H1 (cell line): ENCODE results near the gene CST7. TPM values are rescaled to one million over a fixed set of nuclear protein-coding genes. Genes with fewer than 3 reads are reported as not detected.

ENCODE experiments used
- CTCF ChIA-PET: fragments of 300-600 bp; sonication (Branson Sonifier 250); formaldehyde crosslinking; loops from one replicate; lab custom pipeline; 2021; ENCODE audit not compliant: partially characterized antibody; lab: Charles Lee
- POLR2A ChIA-PET: fragments of 300-600 bp; sonication (Branson Sonifier 250); formaldehyde crosslinking; loops from one replicate; lab custom pipeline; 2021; ENCODE audit warnings: inconsistent platforms; ENCODE audit not compliant: partially characterized antibody; lab: Charles Lee
- DNase-seq, 2 experiments: peaks; one replicate each; pipeline versions ENCODE4 v3.0.0 to v3.0.0-alpha.2; 2010 to 2022; ENCODE audit warnings: low spot score in 2 of 2, low read depth in 1 of 2, mixed read lengths in 1 of 2
- FAIRE-seq: peaks from 2 replicates; lab custom pipeline; 2011; peaks lifted over from hg19 to GRCh38; lab: Jason Lieb, UNC
- H2AFZ ChIP-seq: 2 replicates; pipeline ENCODE4 v1.8.1; 2012; ENCODE audit warnings: low read length, inconsistent platforms
- H2AK5ac ChIP-seq: 2 replicates; pipeline ENCODE4 v1.6.1; 2013; ENCODE audit warnings: low read depth, low read length
- H2BK120ac ChIP-seq: replicated peaks from 2 replicates; pipeline ENCODE3; 2013; ENCODE audit warnings: low read depth, low read length, inconsistent platforms
- H2BK12ac ChIP-seq: 2 replicates; pipeline ENCODE4 v1.6.1; 2013; ENCODE audit warnings: low read depth, low read length
- H2BK15ac ChIP-seq: 2 replicates; pipeline ENCODE4 v1.6.1; 2013; ENCODE audit warnings: low read length
- H2BK20ac ChIP-seq: 2 replicates; pipeline ENCODE4 v1.6.1; 2013; ENCODE audit warnings: low read length
- H2BK5ac ChIP-seq: 2 replicates; pipeline ENCODE4 v1.6.1; 2013; ENCODE audit warnings: low read depth, low read length
- H3K14ac ChIP-seq: 2 replicates; pipeline ENCODE4 v1.6.1; 2013; ENCODE audit warnings: inconsistent platforms; ENCODE audit not compliant: insufficient read length
- H3K18ac ChIP-seq: 2 replicates; pipeline ENCODE4 v1.6.1; 2013; ENCODE audit warnings: low read length; ENCODE audit errors: extremely low read depth
- H3K23ac ChIP-seq: 2 replicates; pipeline ENCODE4 v1.6.1; 2013; ENCODE audit warnings: inconsistent platforms; ENCODE audit not compliant: insufficient read length
- H3K23me2 ChIP-seq: 2 replicates; pipeline ENCODE4 v1.6.1; 2013; ENCODE audit warnings: low read depth, low read length
- H3K27ac ChIP-seq: 2 replicates; pipeline ENCODE4 v1.6.1; 2011; ENCODE audit warnings: low read depth, low read length, inconsistent platforms
- H3K27me3 ChIP-seq, 4 experiments: replicated peaks in 1 of 4; 1 replicate in 1 of 4; 2 replicates in 3 of 4; pipeline versions ENCODE4 v1.6.1 to v1.8.1; 2011 to 2013; ENCODE audit warnings: low read length in 3 of 4, mild to moderate bottlenecking in 3 of 4, inconsistent platforms in 2 of 4, mixed read lengths in 2 of 4, moderate library complexity in 1 of 4; ENCODE audit not compliant: control insufficient read depth in 3 of 4, insufficient read depth in 3 of 4; ENCODE audit errors: extremely low read depth in 1 of 4
- H3K36me3 ChIP-seq, 4 experiments: 2 replicates each; pipeline versions ENCODE4 v1.6.1 to v1.8.1; 2011 to 2013; ENCODE audit warnings: mild to moderate bottlenecking in 4 of 4, low read length in 3 of 4, moderate library complexity in 2 of 4, control low read depth in 1 of 4, inconsistent platforms in 1 of 4; ENCODE audit not compliant: insufficient read depth in 4 of 4, control insufficient read depth in 2 of 4
- H3K4ac ChIP-seq: replicated peaks from 2 replicates; pipeline ENCODE3; 2013; ENCODE audit warnings: low read length, low read depth, mixed read lengths, inconsistent platforms; ENCODE audit not compliant: insufficient read length
- H3K4me1 ChIP-seq, 4 experiments: replicated peaks in 1 of 4; 1 replicate in 1 of 4; 2 replicates in 3 of 4; pipeline versions ENCODE4 v1.6.1 to v1.8.1; 2011 to 2013; ENCODE audit warnings: low read length in 3 of 4, inconsistent platforms in 2 of 4, mixed read lengths in 1 of 4; ENCODE audit not compliant: insufficient read depth in 4 of 4, control insufficient read depth in 3 of 4
- H3K4me2 ChIP-seq, 2 experiments: 2 replicates each; pipeline versions ENCODE4 v1.6.1 to v1.8.1; 2011 to 2013; ENCODE audit warnings: low read depth in 2 of 2, low read length in 2 of 2, control low read depth in 1 of 2, inconsistent platforms in 1 of 2, mild to moderate bottlenecking in 1 of 2; ENCODE audit not compliant: insufficient read depth in 1 of 2
- H3K4me3 ChIP-seq, 4 experiments: fragments of 200-600, 300-600 bp in 1 of 4; sonication (generic), shearing (Covaris generic), sonication (Bioruptor Twin) in 1 of 4; 2 replicates each; pipeline versions ENCODE4 v1.5.1 to v1.8.1; 2011 to 2016; ENCODE audit warnings: low read length in 4 of 4, low read depth in 3 of 4, control low read depth in 2 of 4, inconsistent platforms in 2 of 4, mild to moderate bottlenecking in 2 of 4, mixed read lengths in 1 of 4, moderate library complexity in 1 of 4; ENCODE audit not compliant: insufficient read depth in 2 of 4; ENCODE audit errors: extremely low read depth in 1 of 4
- H3K56ac ChIP-seq: replicated peaks from 2 replicates; pipeline ENCODE3; 2013; ENCODE audit warnings: low read depth, mild to moderate bottlenecking, mixed read lengths, low read length, inconsistent platforms; ENCODE audit not compliant: insufficient read length
- H3K79me1 ChIP-seq: 2 replicates; pipeline ENCODE4 v1.6.1; 2013; ENCODE audit warnings: low read depth, low read length, control low read depth
- H3K79me2 ChIP-seq, 2 experiments: 2 replicates each; pipeline versions ENCODE4 v1.6.1 to v1.8.1; 2012 to 2013; ENCODE audit warnings: low read length in 2 of 2, mild to moderate bottlenecking in 2 of 2, inconsistent platforms in 1 of 2; ENCODE audit not compliant: insufficient read depth in 2 of 2, control insufficient read depth in 1 of 2
- H3K9ac ChIP-seq, 4 experiments: replicated peaks in 1 of 4; 1 replicate in 1 of 4; 2 replicates in 3 of 4; pipeline versions ENCODE4 v1.6.1 to v1.8.1; 2011 to 2013; ENCODE audit warnings: low read depth in 3 of 4, low read length in 3 of 4, control low read depth in 2 of 4, mild to moderate bottlenecking in 2 of 4, moderate library complexity in 2 of 4, inconsistent platforms in 1 of 4; ENCODE audit errors: extremely low read depth in 1 of 4
- H3K9me3 ChIP-seq, 2 experiments: 2 replicates each; pipeline versions ENCODE4 v1.6.1 to v1.8.1; 2012 to 2013; ENCODE audit warnings: mild to moderate bottlenecking in 2 of 2, moderate library complexity in 2 of 2, control low read depth in 1 of 2, inconsistent platforms in 1 of 2, low read depth in 1 of 2, low read length in 1 of 2, mixed read lengths in 1 of 2; ENCODE audit not compliant: insufficient read depth in 2 of 2
- H4K20me1 ChIP-seq, 2 experiments: replicated peaks in 1 of 2; 2 replicates each; pipeline versions ENCODE3 to v1.8.1; 2011 to 2013; ENCODE audit warnings: inconsistent platforms in 2 of 2, low read length in 2 of 2, mild to moderate bottlenecking in 1 of 2; ENCODE audit not compliant: insufficient read depth in 2 of 2, control insufficient read depth in 1 of 2
- H4K5ac ChIP-seq: 2 replicates; pipeline ENCODE4 v1.6.1; 2013; ENCODE audit warnings: low read length, low read depth, mixed read lengths, inconsistent platforms; ENCODE audit not compliant: insufficient read length
- H4K8ac ChIP-seq: 2 replicates; pipeline ENCODE4 v1.8.0; 2013; ENCODE audit warnings: mild to moderate bottlenecking, moderate library complexity, low read length, inconsistent platforms; ENCODE audit not compliant: insufficient read depth; ENCODE audit errors: extremely low read depth
- H4K91ac ChIP-seq: replicated peaks from 2 replicates; pipeline ENCODE3; 2013; ENCODE audit warnings: low read length, mixed read lengths, inconsistent platforms; ENCODE audit not compliant: insufficient read length
- CREB1 ChIP-seq: IDR thresholded peaks from 2 replicates; pipeline ENCODE4 v1.6.1; 2012; ENCODE audit warnings: inconsistent platforms
- CTCF ChIP-seq, 3 experiments: IDR thresholded peaks; 1 replicate in 2 of 3; 2 replicates in 1 of 3; pipeline versions ENCODE4 v1.5.1 to v1.6.1; 2011; ENCODE audit warnings: low read length in 3 of 3, mild to moderate bottlenecking in 3 of 3, inconsistent platforms in 2 of 3, low read depth in 1 of 3, moderate library complexity in 1 of 3; ENCODE audit not compliant: insufficient read depth in 1 of 3; ENCODE audit errors: control extremely low read depth in 1 of 3
- EP300 ChIP-seq, 2 experiments: IDR thresholded peaks; 1 replicate in 1 of 2; 2 replicates in 1 of 2; pipeline ENCODE4 v1.6.1; 2011 to 2012; ENCODE audit warnings: low read depth in 2 of 2, low read length in 2 of 2, mild to moderate bottlenecking in 2 of 2, borderline replicate concordance in 1 of 2, inconsistent platforms in 1 of 2, moderate library complexity in 1 of 2
- HDAC6 ChIP-seq: IDR thresholded peaks from one replicate; pipeline ENCODE4 v1.7.1; 2012; ENCODE audit warnings: low read depth, mild to moderate bottlenecking, inconsistent platforms, low read length, moderate library complexity
- JUN ChIP-seq: IDR thresholded peaks from 2 replicates; pipeline ENCODE4 v1.6.1; 2011; ENCODE audit warnings: low read depth, mild to moderate bottlenecking, improper control_type of control experiment, low read length
- JUND ChIP-seq: IDR thresholded peaks from 2 replicates; pipeline ENCODE4 v1.6.1; 2011; ENCODE audit warnings: mild to moderate bottlenecking, improper control_type of control experiment, low read length
- KDM1A ChIP-seq: fragments of 200-600, 300-600 bp; sonication (generic); IDR thresholded peaks from 2 replicates; pipeline ENCODE4 v1.7.1; 2016; ENCODE audit warnings: mild to moderate bottlenecking, low read length, borderline replicate concordance
- MAFK ChIP-seq: IDR thresholded peaks from 2 replicates; pipeline ENCODE4 v1.6.1; 2012; ENCODE audit warnings: low read depth, mild to moderate bottlenecking, improper control_type of control experiment, low read length
- POU5F1 ChIP-seq: IDR thresholded peaks from 2 replicates; pipeline ENCODE4 v1.6.1; 2011; ENCODE audit warnings: low read depth, mild to moderate bottlenecking, low read length, moderate library complexity
- RFX5 ChIP-seq: IDR thresholded peaks from 2 replicates; pipeline ENCODE4 v1.6.1; 2011; ENCODE audit warnings: low read depth, low read length, improper control_type of control experiment, borderline replicate concordance
- TCF12 ChIP-seq: IDR thresholded peaks from 2 replicates; pipeline ENCODE4 v1.6.1; 2011; ENCODE audit warnings: low read depth, mild to moderate bottlenecking, low read length
- TEAD4 ChIP-seq: IDR thresholded peaks from 2 replicates; pipeline ENCODE4 v1.6.1; 2012; ENCODE audit warnings: low read depth, low read length, inconsistent platforms, mixed read lengths
- WGBS, 2 experiments: shearing (Covaris generic) in 1 of 2; methylation state at CpG; one replicate each; pipeline versions ENCODE4 v1.1.6 to v1.1.7; 2013 to 2015; ENCODE audit warnings: low lambda C conversion rate in 2 of 2, mixed read lengths in 2 of 2, inconsistent platforms in 1 of 2, low coverage in 1 of 2, missing lambda C conversion rate in 1 of 2; ENCODE audit not compliant: insufficient replicate concordance in 2 of 2, insufficient coverage in 1 of 2, insufficient read length in 1 of 2; ENCODE audit errors: extremely low coverage in 1 of 2, missing lambda C conversion rate in 1 of 2; 5-methylcytosine and 5-hydroxymethylcytosine counted together
- polyA plus RNA-seq, 7 experiments: library from polyadenylated mRNA; depleted of rRNA in 3 of 7; stranded (reverse) in 5 of 7; unstranded in 2 of 7; fragments of >200 nt in 5 of 7; fragments of 200-250 nt in 2 of 7; gene quantifications; 1 replicate in 5 of 7; 2 replicates in 1 of 7; 4 replicates in 1 of 7; pipeline versions ENCODE4 v1.2.1 to v1.2.3, GENCODE V29; 2011 to 2013; ENCODE audit warnings: missing spikeins in 2 of 7, mixed read lengths in 2 of 7
- total RNA-seq: library from RNA; stranded (reverse); fragmentation: NEBNext Ultra II Directional; extraction: Animal tissue kit (Norgen Biotek cat#: 25700); gene quantifications from 2 replicates; pipeline ENCODE4 v1.2.1, GENCODE V29; 2021

Gene CST7
- total and polyA plus RNA-seq, 2 of the 8 experiments (the other 6 are each of a cell fraction or from before 2014, with no cell fraction given): not detected

GRCh38 chr20:24970754-24971153, 21.7 kb downstream of the CST7 start:
- FAIRE-seq (no peak), DNase-seq (peak in 1 of 2 experiments; percentile 32)
- peaks cover 3 to 5% of the 10 kb centered on the region in 2 experiments for H4K20me1 ChIP-seq
- peaks cover 6 to 20% (median 16%) of the 10 kb centered on the region in 4 experiments; a peak in 7 of 8 replicates for H3K36me3 ChIP-seq
- no peak overlapping the region for H2BK20ac ChIP-seq
- H3K23me2 ChIP-seq: no peaks in the 10 kb centered on the region
- H2AK5ac ChIP-seq: no peak overlapping the region
- CTCF ChIA-PET: interaction anchor here (1.0 to 1.1 kb wide), 2 partner anchors 9 to 40 kb away, joined by 3 read pairs; no protein-coding TSS in a partner anchor
- no peak overlapping the region for H3K27ac ChIP-seq
- H2BK5ac ChIP-seq: no peak overlapping the region
- H3K79me2 ChIP-seq: no peaks in the 10 kb centered on the region; a peak in 1 of 4 replicates
- no peaks in the 10 kb centered on the region for H3K27me3 ChIP-seq
- H3K9me3 ChIP-seq: no peaks in the 10 kb centered on the region
- no peak overlapping the region for H3K4me2 ChIP-seq
- H4K91ac ChIP-seq: no peak overlapping the region
- H4K5ac ChIP-seq: no peak overlapping the region
- H3K4me3 ChIP-seq: no peak overlapping the region
- H3K4ac ChIP-seq: no peak overlapping the region
- POLR2A ChIA-PET: no interaction called here
- no peak overlapping the region for H4K8ac ChIP-seq
- no peak overlapping the region for H3K23ac ChIP-seq
- H2BK120ac ChIP-seq: no peak overlapping the region
- H2BK15ac ChIP-seq: no peak overlapping the region
- H2AFZ ChIP-seq: no peak overlapping the region
- no peak overlapping the region for H2BK12ac ChIP-seq
- H3K56ac ChIP-seq: no peak overlapping the region
- 90% methylated on average over 8 of the region's 8 CpGs; no CpG with 5 or more reads in 1 of the 2 experiments for WGBS, 2 experiments
- no peak overlapping the region for H3K9ac ChIP-seq
- H3K18ac ChIP-seq: no peak overlapping the region
- H3K4me1 ChIP-seq: no peaks in the 10 kb centered on the region
- no peak overlapping the region for H3K14ac ChIP-seq
- H3K79me1 ChIP-seq: 0 out of 2 replicates have a peak, but pooled peaks cover 2% of the 10 kb centered on the region
- no peak for TF ChIP-seq MAFK
- TF ChIP-seq POU5F1: no peak
- no peak for TF ChIP-seq EP300 (IDR thresholded peaks at IDR 0.05; ENCODE audit: borderline replicate concordance in 1 of 2, low read depth in 2 of 2, low read length in 2 of 2)
- TF ChIP-seq RFX5: no peak
- TF ChIP-seq CTCF (IDR thresholded peaks at IDR 0.05; ENCODE audit: control extremely low read depth in 1 of 3, insufficient read depth in 1 of 3, low read depth in 1 of 3, low read length in 3 of 3): no peak
- no peak for TF ChIP-seq HDAC6
- no peak for TF ChIP-seq TEAD4
- TF ChIP-seq CREB1: no peak
- TF ChIP-seq JUN: no peak
- no peak for TF ChIP-seq TCF12
- no peak for TF ChIP-seq JUND
- no peak for TF ChIP-seq KDM1A
